Gastrocnemius medialis (tissue), 4 donors: Measurements from ENCODE around the gene NPIPA1.
"Not testable (repeated sequence)": the region's sequence is repeated elsewhere in the genome, so short reads cannot be mapped to it uniquely, and the experiment has no call there.

Source experiments
- POLR2A ChIP-seq, 2 donors: fragments of 450-650 bp; IDR thresholded peaks; one replicate each; pipeline ENCODE4 v1.6.1; 2017; ENCODE audit warnings: antibody characterized with exemption in 2 of 2, mild to moderate bottlenecking in 2 of 2, moderate library complexity in 2 of 2
- TF ChIP-seq, protein P1 (sequence below), 5 experiments: fragments of 450-650 bp in 3 of 5; fragments of 200-600 bp in 2 of 5; sonication (generic) in 2 of 5; IDR thresholded peaks in 4 of 5; conservative IDR thresholded peaks in 1 of 5; 1 replicate in 4 of 5; 2 replicates in 1 of 5; pipeline ENCODE4 v1.5.1; 2016 to 2019; ENCODE audit warnings: antibody characterized with exemption in 5 of 5, mild to moderate bottlenecking in 3 of 5, moderate library complexity in 3 of 5

- TF ChIP-seq, protein P1, sequence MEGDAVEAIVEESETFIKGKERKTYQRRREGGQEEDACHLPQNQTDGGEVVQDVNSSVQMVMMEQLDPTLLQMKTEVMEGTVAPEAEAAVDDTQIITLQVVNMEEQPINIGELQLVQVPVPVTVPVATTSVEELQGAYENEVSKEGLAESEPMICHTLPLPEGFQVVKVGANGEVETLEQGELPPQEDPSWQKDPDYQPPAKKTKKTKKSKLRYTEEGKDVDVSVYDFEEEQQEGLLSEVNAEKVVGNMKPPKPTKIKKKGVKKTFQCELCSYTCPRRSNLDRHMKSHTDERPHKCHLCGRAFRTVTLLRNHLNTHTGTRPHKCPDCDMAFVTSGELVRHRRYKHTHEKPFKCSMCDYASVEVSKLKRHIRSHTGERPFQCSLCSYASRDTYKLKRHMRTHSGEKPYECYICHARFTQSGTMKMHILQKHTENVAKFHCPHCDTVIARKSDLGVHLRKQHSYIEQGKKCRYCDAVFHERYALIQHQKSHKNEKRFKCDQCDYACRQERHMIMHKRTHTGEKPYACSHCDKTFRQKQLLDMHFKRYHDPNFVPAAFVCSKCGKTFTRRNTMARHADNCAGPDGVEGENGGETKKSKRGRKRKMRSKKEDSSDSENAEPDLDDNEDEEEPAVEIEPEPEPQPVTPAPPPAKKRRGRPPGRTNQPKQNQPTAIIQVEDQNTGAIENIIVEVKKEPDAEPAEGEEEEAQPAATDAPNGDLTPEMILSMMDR (IDR thresholded peaks at IDR 0.05 in 4 of 5, conservative IDR thresholded peaks at IDR 0.05 in 1 of 5) = not testable (repeated sequence)
- not testable (repeated sequence) for TF ChIP-seq POLR2A (IDR thresholded peaks at IDR 0.05)
Measured at GRCh38 chr16:14989291-14990281, 52.3 kb downstream of the NPIPA1 start.
